ENCODE data around the gene CRTC3. TPM values are rescaled to one million over a fixed set of nuclear protein-coding genes. Genes with fewer than 3 reads are reported as not detected.
A peak's percentile ranks its signal among the peaks of the same experiment; 100 is the strongest.
"Not testable (repeated sequence)": the region's sequence is repeated elsewhere in the genome, so short reads cannot be mapped to it uniquely, and the experiment has no call there.

The CRTC3 gene
- total RNA-seq, 1 experiment from 2014 or later: 35.3 TPM

DNA sequence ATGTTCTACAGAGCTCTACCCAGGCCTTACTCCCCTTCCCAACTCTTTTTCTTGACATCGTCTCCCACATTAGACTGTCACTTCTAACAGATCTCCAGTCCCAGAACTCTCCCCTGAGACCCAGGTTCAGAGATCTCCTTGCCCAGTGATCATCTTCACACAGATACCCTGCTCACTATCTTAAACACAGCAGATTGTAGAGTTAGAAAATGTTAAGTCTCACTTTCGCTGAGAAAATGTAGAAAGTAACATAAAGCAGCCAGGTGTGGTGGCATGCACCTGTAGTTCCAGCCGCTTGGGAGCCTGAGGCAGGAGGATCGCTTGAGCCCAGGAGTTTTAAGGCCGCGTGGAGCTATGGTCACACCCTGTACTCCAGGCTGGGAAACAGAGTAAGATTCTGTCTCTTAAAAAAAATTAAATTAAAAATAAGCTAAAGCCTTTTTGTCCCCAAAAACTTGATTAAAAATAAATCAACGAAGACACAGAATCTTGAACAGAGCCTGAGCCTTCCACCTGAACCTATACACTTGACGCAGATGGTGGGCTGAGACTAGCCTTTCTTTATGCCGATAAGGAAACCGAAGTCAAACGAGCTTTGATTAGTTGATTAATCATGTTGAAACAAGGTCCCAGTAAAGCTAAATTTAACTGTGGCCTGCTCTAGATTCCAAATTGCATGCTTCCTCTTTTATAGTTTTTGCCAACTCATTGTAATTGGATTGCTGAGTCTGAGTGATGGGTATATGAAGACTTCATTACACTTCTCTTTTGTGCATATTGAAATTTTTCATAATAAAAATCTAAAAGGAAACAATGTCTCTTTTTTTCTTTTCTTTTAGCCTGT, 156.1 kb downstream of the CRTC3 start:
- CTCF ChIA-PET: no interaction called here
- BruUV-seq (replicated peaks): no TSS peak
- Histone ChIP-seq H3K36me3 (ENCODE audit: insufficient read depth, low read length, poor library complexity, severe bottlenecking) (no peaks in the 10 kb centered on the region), H3K27ac (ENCODE audit: low read depth, low read length, poor library complexity, severe bottlenecking) (peak overlapping the region; percentile 50), H3K4me1 (ENCODE audit: insufficient read depth, low read length, poor library complexity, severe bottlenecking) (peaks cover 13% of the 10 kb centered on the region), H3K9me3 (ENCODE audit: low read depth, low read length, poor library complexity, severe bottlenecking) (peaks cover 8% of the 10 kb centered on the region), H3K4me3 (ENCODE audit: low read depth, low read length, poor library complexity, severe bottlenecking) (no peak overlapping the region), H3K27me3 (replicated peaks; ENCODE audit: insufficient read depth, low read depth, low read length, poor library complexity) (no peaks in the 10 kb centered on the region)
- TF ChIP-seq, protein P1, sequence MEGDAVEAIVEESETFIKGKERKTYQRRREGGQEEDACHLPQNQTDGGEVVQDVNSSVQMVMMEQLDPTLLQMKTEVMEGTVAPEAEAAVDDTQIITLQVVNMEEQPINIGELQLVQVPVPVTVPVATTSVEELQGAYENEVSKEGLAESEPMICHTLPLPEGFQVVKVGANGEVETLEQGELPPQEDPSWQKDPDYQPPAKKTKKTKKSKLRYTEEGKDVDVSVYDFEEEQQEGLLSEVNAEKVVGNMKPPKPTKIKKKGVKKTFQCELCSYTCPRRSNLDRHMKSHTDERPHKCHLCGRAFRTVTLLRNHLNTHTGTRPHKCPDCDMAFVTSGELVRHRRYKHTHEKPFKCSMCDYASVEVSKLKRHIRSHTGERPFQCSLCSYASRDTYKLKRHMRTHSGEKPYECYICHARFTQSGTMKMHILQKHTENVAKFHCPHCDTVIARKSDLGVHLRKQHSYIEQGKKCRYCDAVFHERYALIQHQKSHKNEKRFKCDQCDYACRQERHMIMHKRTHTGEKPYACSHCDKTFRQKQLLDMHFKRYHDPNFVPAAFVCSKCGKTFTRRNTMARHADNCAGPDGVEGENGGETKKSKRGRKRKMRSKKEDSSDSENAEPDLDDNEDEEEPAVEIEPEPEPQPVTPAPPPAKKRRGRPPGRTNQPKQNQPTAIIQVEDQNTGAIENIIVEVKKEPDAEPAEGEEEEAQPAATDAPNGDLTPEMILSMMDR (conservative IDR thresholded peaks at IDR 0.05; ENCODE audit: low read depth, low read length): no peak
- no peak for TF ChIP-seq EZH2 (IDR thresholded peaks at IDR 0.05; ENCODE audit: borderline replicate concordance, low read depth, low read length, poor library complexity, severe bottlenecking)
- intact Hi-C loops (cut with micrococcal nuclease; ENCODE audit: unreplicated experiment): no loop called here
- POLR2A ChIA-PET (ENCODE audit: low non-redundant PET): no interaction called here
- no peak for DNase-seq (ENCODE audit: low spot score)

DNA sequence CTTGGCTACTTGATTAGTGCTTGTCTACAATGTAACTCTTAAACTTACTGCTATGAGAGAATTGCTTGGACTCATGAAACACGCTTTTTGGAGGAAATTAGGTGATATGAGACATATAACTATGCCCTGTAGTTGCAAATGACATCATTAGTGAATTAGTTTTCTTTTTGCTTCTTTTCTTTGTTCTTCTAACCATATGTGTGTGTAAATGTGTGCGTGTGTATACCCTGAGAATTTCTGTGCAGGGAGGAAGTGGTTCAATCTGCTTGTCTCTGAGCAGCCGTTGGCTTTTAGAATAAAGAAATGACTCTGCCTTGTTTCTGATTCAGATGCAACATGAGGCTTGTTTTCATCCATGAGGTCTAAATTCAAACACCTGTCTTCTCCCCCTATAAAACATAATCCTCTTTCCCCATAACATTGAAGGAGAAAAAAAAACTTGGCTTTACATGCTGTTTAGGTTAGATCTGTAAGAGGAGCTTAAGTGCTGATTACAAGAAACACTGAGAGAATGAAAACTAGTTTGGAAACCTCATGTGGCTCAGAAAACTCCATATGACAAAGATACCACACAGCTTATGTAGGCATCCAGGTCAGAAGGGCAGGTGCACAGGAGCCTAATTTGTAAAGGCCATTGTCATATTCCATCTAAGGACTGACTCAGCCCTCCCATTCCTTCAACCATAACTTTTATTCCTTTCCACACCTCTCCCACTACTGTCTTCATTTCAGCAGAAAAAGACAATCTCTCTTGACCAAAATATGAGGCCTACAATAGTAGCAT, 156.9 kb downstream of the CRTC3 start:
- CTCF ChIA-PET: no interaction called here
- H3K4me1 ChIP-seq (ENCODE audit: insufficient read depth, low read length, poor library complexity, severe bottlenecking): peaks cover 12% of the 10 kb centered on the region
- H3K9me3 ChIP-seq (ENCODE audit: low read depth, low read length, poor library complexity, severe bottlenecking): peaks cover 8% of the 10 kb centered on the region
- intact Hi-C loops (cut with micrococcal nuclease; ENCODE audit: unreplicated experiment): no loop called here
- DNase-seq (ENCODE audit: low spot score): no peak
- H3K27me3 ChIP-seq (replicated peaks; ENCODE audit: insufficient read depth, low read depth, low read length, poor library complexity): no peaks in the 10 kb centered on the region
- H3K36me3 ChIP-seq (ENCODE audit: insufficient read depth, low read length, poor library complexity, severe bottlenecking): no peaks in the 10 kb centered on the region
- BruUV-seq (replicated peaks): no TSS peak
- TF ChIP-seq, protein P1 (conservative IDR thresholded peaks at IDR 0.05; ENCODE audit: low read depth, low read length): no peak
- TF ChIP-seq EZH2 (IDR thresholded peaks at IDR 0.05; ENCODE audit: borderline replicate concordance, low read depth, low read length, poor library complexity, severe bottlenecking): no peak
- peak overlapping the region; percentile 50 for H3K27ac ChIP-seq (ENCODE audit: low read depth, low read length, poor library complexity, severe bottlenecking)
- H3K4me3 ChIP-seq (ENCODE audit: low read depth, low read length, poor library complexity, severe bottlenecking): no peak overlapping the region
- POLR2A ChIA-PET (ENCODE audit: low non-redundant PET): no interaction called here

DNA sequence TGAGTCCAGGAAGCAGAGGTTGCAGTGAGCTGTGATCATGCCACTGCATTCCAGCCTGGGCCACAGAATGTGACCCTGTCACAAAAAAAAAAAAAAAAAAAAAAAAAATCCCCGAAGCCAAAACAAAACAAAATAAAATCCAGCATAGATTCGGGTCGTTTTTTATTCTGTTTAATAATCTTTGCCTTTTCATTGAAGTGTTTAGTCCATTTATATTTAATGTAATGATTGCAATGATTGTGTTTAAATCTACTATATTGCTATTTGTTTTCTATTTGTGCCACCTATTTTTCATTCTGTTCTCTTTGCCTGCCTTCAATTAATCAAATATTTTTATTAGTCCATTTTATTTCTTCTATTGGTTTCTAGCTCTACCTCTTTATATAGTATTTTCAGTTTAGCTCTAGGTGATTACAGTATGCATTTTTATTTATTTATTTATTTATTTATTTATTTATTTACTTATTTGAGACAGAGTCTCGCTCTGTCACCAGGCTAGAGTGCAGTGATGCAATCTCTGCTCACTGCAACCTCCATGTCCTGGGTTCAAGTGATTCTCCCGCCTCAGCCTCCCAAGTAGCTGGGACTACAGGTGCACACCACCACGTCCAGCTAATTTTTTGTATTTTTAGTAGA, 159.7 kb downstream of the CRTC3 start:
- H3K4me1 ChIP-seq (ENCODE audit: insufficient read depth, low read length, poor library complexity, severe bottlenecking): peaks cover 16% of the 10 kb centered on the region
- CTCF ChIA-PET; DNase-seq (ENCODE audit: low spot score): not testable (repeated sequence)

More for the DNA sequence above, 159.7 kb downstream of the CRTC3 start:
- BruUV-seq (replicated peaks); H3K27ac ChIP-seq (ENCODE audit: low read depth, low read length, poor library complexity, severe bottlenecking); H3K4me3 ChIP-seq (ENCODE audit: low read depth, low read length, poor library complexity, severe bottlenecking); H3K27me3 ChIP-seq (replicated peaks; ENCODE audit: insufficient read depth, low read depth, low read length, poor library complexity); H3K9me3 ChIP-seq (ENCODE audit: low read depth, low read length, poor library complexity, severe bottlenecking); intact Hi-C loops (cut with micrococcal nuclease; ENCODE audit: unreplicated experiment); H3K36me3 ChIP-seq (ENCODE audit: insufficient read depth, low read length, poor library complexity, severe bottlenecking): not testable (repeated sequence)
- POLR2A ChIA-PET (ENCODE audit: low non-redundant PET): interaction anchor here (0.6 kb wide), 1 partner anchor 8 kb away, joined by 4 read pairs; no protein-coding TSS in a partner anchor

Measured in A673 (cell line).